PC-9 (cell line): ENCODE measurements around the gene LMX1B.

Experiments used
- CTCF ChIP-seq: fragments of 200-600 bp; sonication (generic); conservative IDR thresholded peaks from 2 replicates; pipeline ENCODE4 v1.6.1; 2017; ENCODE audit warnings: mixed run types, antibody characterized with exemption, mild to moderate bottlenecking, moderate library complexity
- EZH2 ChIP-seq: fragments of 200-600 bp; sonication (generic); IDR thresholded peaks from 2 replicates; pipeline ENCODE4 v1.8.0; 2017; ENCODE audit warnings: antibody characterized with exemption, low read depth

- TF ChIP-seq CTCF (no peak), EZH2 (no peak)
Observed at GRCh38 chr9:126591083-126591482, 22.6 kb upstream of the LMX1B start.
